Keratinocyte (primary cell): ENCODE measurements around the gene GET3. TPM values are rescaled to one million over a fixed set of nuclear protein-coding genes. Genes with fewer than 3 reads are reported as not detected.

Source experiments
- DNase-seq: peaks from one replicate; pipeline ENCODE4 v3.0.0-alpha.2; 2011; ENCODE audit warnings: low read depth, missing footprints, low spot score
- FAIRE-seq: peaks from 2 replicates; lab custom pipeline; 2011; peaks lifted over from hg19 to GRCh38; lab: Jason Lieb, UNC
- H2AFZ ChIP-seq: 2 replicates; pipeline ENCODE4 v1.6.0; 2012; ENCODE audit warnings: low read length, control low read depth, inconsistent platforms; ENCODE audit not compliant: control insufficient read depth
- H3K27ac ChIP-seq: 2 replicates; pipeline ENCODE4 v1.5.1; 2011; ENCODE audit warnings: low read length; ENCODE audit not compliant: control insufficient read depth, insufficient read depth
- H3K27me3 ChIP-seq: 3 replicates; pipeline ENCODE4 v1.6.0; 2011; ENCODE audit warnings: low read length; ENCODE audit not compliant: control insufficient read depth, insufficient read depth; ENCODE audit errors: extremely low read depth
- H3K36me3 ChIP-seq, 2 experiments: 2 replicates in 1 of 2; 3 replicates in 1 of 2; pipeline ENCODE4 v1.5.1; 2011; ENCODE audit warnings: low read length in 2 of 2, mild to moderate bottlenecking in 1 of 2; ENCODE audit not compliant: control insufficient read depth in 2 of 2, insufficient read depth in 2 of 2; ENCODE audit errors: extremely low read depth in 1 of 2
- H3K4me1 ChIP-seq: 3 replicates; pipeline ENCODE4 v1.5.1; 2011; ENCODE audit warnings: low read length; ENCODE audit not compliant: control insufficient read depth, insufficient read depth; ENCODE audit errors: extremely low read depth
- H3K4me2 ChIP-seq: 3 replicates; pipeline ENCODE4 v1.6.0; 2011; ENCODE audit warnings: low read depth, low read length; ENCODE audit not compliant: control insufficient read depth, insufficient read depth; ENCODE audit errors: extremely low read depth
- H3K4me3 ChIP-seq, 3 experiments: fragments of 200-600 bp in 1 of 3; sonication (generic) in 1 of 3; 2 replicates in 2 of 3; 3 replicates in 1 of 3; pipeline ENCODE4 v1.5.1; 2011 to 2016; ENCODE audit warnings: low read length in 3 of 3, mild to moderate bottlenecking in 3 of 3, control low read depth in 2 of 3, inconsistent platforms in 1 of 3, low read depth in 1 of 3, mixed read lengths in 1 of 3, mixed run types in 1 of 3, moderate library complexity in 1 of 3; ENCODE audit not compliant: control insufficient read depth in 2 of 3, insufficient read depth in 2 of 3; ENCODE audit errors: extremely low read depth in 1 of 3
- H3K79me2 ChIP-seq: 2 replicates; pipeline ENCODE4 v1.6.0; 2012; ENCODE audit warnings: low read length; ENCODE audit not compliant: control insufficient read depth, insufficient read depth
- H3K9ac ChIP-seq: 3 replicates; pipeline ENCODE4 v1.6.0; 2011; ENCODE audit warnings: low read length; ENCODE audit not compliant: control insufficient read depth, insufficient read depth; ENCODE audit errors: extremely low read depth
- H3K9me1 ChIP-seq: 3 replicates; pipeline ENCODE4 v1.6.0; 2011; ENCODE audit warnings: low read length; ENCODE audit not compliant: control insufficient read depth, insufficient read depth; ENCODE audit errors: extremely low read depth
- H3K9me3 ChIP-seq: 2 replicates; pipeline ENCODE4 v1.5.1; 2012; ENCODE audit warnings: low read depth, low read length; ENCODE audit not compliant: control insufficient read depth
- H4K20me1 ChIP-seq: 3 replicates; pipeline ENCODE4 v1.6.0; 2011; ENCODE audit warnings: low read length; ENCODE audit not compliant: control insufficient read depth, insufficient read depth; ENCODE audit errors: extremely low read depth
- EZH2 ChIP-seq: IDR thresholded peaks from one replicate; pipeline ENCODE4 v1.6.1; 2012; ENCODE audit warnings: inconsistent platforms, mild to moderate bottlenecking, low read length, moderate library complexity
- dilution Hi-C: fragments of 300-500 bp; cut with MboI; formaldehyde crosslinking; loops from one replicate; pipeline ENCODE4 v1.7.0; 2020; ENCODE audit warnings: low sequenced_read_pairs; ENCODE audit not compliant: extremely low pct_ligation_motif_present
- polyA plus RNA-seq, 5 experiments: library from polyadenylated mRNA; depleted of rRNA in 3 of 5; stranded (reverse) in 3 of 5; stranded (forward) in 1 of 5; unstranded in 1 of 5; fragments of >200 nt; gene quantifications; 1 replicate in 1 of 5; 2 replicates in 3 of 5; 3 replicates in 1 of 5; pipeline versions ENCODE4 v1.2.1 to v1.2.3, GENCODE V29; 2011 to 2012; ENCODE audit warnings: missing spikeins in 2 of 5, low read depth in 1 of 5, low replicate concordance in 1 of 5
- TF ChIP-seq, protein P1 (sequence below), 3 experiments: IDR thresholded peaks in 1 of 3; conservative IDR thresholded peaks in 1 of 3; optimal IDR thresholded peaks in 1 of 3; 2 replicates in 2 of 3; 3 replicates in 1 of 3; pipeline versions ENCODE3 to v1.5.1; 2011; ENCODE audit warnings: low read length in 3 of 3, mild to moderate bottlenecking in 3 of 3, moderate library complexity in 2 of 3, control low read depth in 1 of 3, inconsistent platforms in 1 of 3; ENCODE audit not compliant: insufficient read depth in 2 of 3; ENCODE audit errors: extremely low read depth in 1 of 3

GET3 gene
- polyA plus RNA-seq, 1 donor (not counting 4 experiments of a cell fraction or from before 2014, with no cell fraction given): 104 TPM

- dilution Hi-C loops: no loop called here
- Histone ChIP-seq H3K9me1 (peaks cover 4% of the 10 kb centered on the region), H3K36me3 (peaks cover 7 to 14% of the 10 kb centered on the region in 2 experiments), H3K4me2 (no peak overlapping the region), H3K27me3 (no peaks in the 10 kb centered on the region), H3K4me3 (no peak overlapping the region), H3K27ac (no peak overlapping the region), H3K9ac (no peak overlapping the region), H3K9me3 (no peaks in the 10 kb centered on the region), H2AFZ (no peak overlapping the region), H3K79me2 (peaks cover 4% of the 10 kb centered on the region), H3K4me1 (peaks cover 6% of the 10 kb centered on the region), H4K20me1 (no peaks in the 10 kb centered on the region)
- TF ChIP-seq, protein P1, sequence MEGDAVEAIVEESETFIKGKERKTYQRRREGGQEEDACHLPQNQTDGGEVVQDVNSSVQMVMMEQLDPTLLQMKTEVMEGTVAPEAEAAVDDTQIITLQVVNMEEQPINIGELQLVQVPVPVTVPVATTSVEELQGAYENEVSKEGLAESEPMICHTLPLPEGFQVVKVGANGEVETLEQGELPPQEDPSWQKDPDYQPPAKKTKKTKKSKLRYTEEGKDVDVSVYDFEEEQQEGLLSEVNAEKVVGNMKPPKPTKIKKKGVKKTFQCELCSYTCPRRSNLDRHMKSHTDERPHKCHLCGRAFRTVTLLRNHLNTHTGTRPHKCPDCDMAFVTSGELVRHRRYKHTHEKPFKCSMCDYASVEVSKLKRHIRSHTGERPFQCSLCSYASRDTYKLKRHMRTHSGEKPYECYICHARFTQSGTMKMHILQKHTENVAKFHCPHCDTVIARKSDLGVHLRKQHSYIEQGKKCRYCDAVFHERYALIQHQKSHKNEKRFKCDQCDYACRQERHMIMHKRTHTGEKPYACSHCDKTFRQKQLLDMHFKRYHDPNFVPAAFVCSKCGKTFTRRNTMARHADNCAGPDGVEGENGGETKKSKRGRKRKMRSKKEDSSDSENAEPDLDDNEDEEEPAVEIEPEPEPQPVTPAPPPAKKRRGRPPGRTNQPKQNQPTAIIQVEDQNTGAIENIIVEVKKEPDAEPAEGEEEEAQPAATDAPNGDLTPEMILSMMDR (optimal IDR thresholded peaks at IDR 0.05 in 1 of 3, IDR thresholded peaks at IDR 0.05 in 1 of 3, conservative IDR thresholded peaks at IDR 0.05 in 1 of 3; ENCODE audit: extremely low read depth in 1 of 3, insufficient read depth in 2 of 3, low read length in 3 of 3): no peak
- no peak for TF ChIP-seq EZH2
- DNase-seq (no peak), FAIRE-seq (no peak)
Observed at GRCh38 chr19:12694641-12695040, 42.7 kb upstream of the GET3 start.

DNA sequence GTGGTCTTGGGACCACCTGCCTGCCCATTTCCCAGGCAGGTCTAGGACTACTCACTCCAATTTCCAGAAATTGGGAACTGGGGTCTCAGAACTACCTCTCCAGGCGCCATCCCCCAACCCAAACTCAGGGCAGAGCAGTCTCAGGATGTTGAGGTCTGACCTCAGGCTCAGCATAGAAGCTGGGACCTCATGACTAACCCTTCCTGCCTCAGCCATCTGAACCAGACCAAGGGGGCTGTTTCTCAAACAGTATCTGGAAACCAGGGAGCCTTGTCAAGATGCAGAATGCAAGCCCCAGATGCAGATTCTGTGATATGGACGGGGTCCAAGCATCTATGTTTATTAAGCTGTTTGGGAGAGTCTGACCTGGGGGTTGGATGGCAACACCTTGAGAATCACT lies 42.2 kb upstream of the GET3 start:
- Histone ChIP-seq H4K20me1 (no peaks in the 10 kb centered on the region), H3K27ac (no peak overlapping the region), H3K79me2 (peaks cover 4% of the 10 kb centered on the region), H3K9ac (no peak overlapping the region), H3K36me3 (peaks cover 8 to 16% of the 10 kb centered on the region in 2 experiments), H3K9me3 (no peaks in the 10 kb centered on the region), H3K9me1 (peaks cover 4% of the 10 kb centered on the region), H3K27me3 (no peaks in the 10 kb centered on the region), H2AFZ (no peak overlapping the region), H3K4me2 (peak overlapping the region; percentile 93), H3K4me3 (no peak overlapping the region), H3K4me1 (peaks cover 6% of the 10 kb centered on the region)
- dilution Hi-C loops: no loop called here
- DNase-seq (no peak), FAIRE-seq (no peak)
- TF ChIP-seq EZH2: no peak
- TF ChIP-seq, protein P1 (optimal IDR thresholded peaks at IDR 0.05 in 1 of 3, IDR thresholded peaks at IDR 0.05 in 1 of 3, conservative IDR thresholded peaks at IDR 0.05 in 1 of 3; ENCODE audit: extremely low read depth in 1 of 3, insufficient read depth in 2 of 3, low read length in 3 of 3): no peak
